Ecto neural progenitor cell (in vitro differentiated cells): ENCODE measurements around the gene AMN.
A peak's percentile ranks its signal among the peaks of the same experiment; 100 is the strongest.

Experiments
- DNase-seq: peaks from one replicate; pipeline ENCODE4 v3.0.0-alpha.2; 2018; ENCODE audit warnings: low spot score

Gene AMN

DNA sequence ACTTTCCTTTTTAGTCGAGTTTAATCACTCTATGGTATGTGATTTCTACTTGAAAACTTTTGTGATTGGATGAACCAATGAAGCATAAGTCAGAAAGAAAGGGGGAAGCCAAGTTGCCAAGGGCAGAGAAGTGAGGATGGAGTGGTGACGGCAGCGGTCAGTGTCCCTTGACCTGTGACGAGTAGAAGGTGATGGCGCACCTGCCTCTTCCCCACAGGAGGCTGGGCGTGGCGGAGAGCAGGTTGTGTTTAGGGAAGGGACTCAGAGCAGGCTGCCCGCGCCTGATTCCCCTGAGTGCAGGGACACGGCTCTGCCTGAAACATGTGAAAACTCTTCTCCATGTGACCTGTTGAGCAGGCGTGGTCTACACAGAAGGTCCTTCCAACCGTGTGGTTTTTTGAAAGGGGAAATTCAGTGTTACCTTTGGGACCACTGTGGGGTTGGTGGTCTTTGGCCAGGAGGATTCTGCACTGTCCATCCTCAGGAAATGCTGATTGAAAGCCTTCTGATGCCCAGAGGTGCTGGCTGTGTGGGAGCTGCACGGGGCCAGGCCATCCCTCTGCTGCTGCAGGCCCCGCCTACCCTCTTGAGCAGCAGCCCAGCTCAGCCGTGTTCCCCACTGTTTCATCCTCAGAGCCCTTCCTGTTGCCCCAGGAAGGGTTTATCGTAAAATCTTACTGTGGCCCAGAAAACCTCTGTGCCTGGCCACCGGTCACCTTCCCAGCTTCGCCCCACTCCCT is 23.5 kb upstream of the AMN start:
- DNase-seq, result no peak

DNA sequence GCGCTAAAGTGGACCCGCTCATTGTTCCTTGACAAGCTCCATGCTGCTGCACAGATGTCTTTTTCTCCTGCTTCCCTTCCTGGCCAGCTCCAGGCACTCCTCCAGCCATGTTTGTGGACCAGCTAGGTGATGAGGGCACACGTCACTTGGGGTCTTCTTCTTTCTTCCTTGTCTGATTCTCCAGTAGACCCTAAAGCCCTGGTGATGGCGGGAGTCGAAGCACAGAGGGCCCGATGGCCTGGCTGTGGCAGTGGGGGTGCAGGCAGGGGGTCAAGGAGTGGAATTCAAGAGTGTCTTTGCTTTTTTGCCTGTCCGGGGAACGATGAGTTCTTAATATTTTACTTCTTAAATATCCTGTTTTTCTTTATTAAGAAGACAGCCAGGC is 23.0 kb upstream of the AMN start:
- no peak for DNase-seq

DNA sequence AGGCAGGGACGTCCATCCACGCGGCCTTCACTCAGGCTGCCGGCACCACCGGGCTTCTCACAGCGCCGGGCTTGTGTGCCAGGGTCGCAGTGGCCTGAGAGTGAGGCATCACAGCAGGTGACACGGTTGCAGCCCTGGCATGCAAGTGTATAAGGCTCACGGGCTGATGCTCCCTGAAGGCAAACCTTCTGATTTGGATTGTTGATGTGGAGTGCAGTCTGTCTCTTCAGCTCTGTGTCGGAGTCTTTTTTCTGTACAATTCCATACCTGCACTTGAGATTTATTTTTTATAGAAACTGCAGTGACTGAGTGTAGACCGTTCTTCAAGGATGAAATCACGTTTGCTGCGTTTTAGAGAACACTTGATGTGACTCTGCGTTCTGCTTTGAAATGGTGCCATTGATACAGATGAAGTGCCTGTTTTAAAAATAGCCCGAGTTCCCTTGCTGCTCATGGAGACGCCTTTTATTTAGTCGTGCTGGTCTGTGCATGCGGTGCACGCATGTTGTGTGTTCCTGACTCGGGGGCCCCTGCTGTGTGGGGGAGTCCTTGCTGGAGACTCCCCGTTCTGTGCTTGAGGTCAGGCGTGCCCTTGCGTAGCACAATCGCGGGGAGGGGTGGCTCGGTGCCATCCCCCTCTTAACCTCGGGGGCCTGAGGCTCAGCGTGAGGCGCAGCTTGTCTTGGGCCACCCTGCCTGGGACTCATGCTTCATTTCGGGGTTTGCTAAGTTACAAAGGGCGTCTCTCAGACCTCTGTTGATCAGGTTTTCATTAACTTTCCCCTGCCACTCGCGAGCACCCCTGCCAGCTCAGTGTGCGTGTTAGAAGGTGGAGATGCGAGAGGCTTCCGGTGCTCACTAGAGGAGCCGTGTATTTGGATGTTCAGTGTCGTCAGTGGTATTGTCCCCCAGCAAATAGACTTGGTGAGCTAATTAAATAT is 21.6 kb upstream of the AMN start:
- no peak for DNase-seq

DNA sequence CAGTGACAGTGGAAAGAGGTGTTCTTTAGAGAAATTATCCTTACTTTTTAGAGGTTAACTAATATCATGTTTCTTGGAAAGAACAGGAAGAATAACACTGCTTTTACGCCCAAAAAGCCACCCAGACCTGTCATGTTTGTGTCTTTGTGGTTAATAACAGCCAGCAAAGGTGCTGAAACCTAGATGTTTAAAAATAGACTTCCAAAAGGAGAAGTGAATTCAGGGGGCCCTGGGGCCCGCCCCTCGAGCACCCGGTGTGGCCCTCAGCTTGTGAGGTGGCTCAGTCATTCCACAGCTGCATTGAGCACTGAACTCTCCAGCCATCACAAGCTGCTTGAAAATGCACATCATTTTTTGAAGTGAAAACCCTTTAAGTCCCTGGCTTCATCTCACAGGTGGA is 20.8 kb upstream of the AMN start:
- DNase-seq, result no peak

DNA sequence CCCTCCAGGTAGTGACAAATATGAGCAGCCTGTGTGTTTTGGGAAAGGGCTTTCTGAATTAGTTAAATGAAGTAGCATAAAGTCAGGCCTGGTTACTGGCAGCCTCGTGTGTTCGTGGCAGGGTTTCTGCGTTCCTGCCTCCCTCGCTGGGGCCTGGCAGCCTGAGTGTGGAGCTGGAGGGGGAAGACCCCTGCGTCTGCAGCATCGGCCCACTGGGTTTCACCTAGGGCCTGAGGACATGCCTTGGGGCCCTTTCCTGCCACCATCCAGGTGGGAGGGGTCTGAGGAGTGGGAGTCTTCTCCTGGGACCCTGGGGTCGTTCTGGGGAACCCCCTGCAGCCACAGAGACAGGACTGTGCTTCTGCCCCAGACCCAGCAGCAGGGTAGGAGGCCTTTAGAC is 20.4 kb upstream of the AMN start:
- no peak for DNase-seq

DNA sequence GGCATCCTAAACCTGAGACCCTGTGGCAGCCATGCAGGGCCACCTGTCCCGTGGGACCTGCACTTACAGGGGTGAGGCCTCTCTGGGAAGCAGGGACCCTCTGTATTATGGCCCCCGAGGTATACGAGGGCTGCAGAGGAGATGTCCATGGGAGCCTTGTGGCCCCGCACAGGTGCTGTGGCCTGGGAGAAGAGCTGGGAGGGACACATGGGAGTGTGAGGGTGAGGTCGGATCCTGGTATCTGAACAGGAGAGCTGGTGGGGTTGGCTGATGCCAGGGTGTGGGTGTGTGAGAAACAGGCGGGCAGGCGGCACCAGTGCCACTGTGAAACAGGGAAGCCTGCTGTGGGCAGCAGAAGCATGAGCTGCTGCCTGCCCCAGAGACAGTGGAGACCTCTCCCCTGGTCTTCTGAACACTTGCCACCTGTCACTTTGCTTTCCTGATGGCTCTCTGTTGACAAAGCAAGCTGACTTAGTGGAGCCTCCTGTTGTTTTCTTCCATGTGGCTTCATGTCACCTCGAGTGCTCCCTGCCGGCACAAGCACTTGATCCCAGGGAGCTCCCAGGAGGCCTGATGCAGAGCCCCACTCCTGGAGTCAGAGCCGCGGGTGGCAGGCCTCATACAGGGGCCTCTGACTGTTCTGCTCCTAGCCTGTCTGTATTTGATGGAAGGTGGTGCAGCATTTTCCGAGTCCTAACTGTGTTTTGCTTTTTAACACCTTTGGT is 19.8 kb upstream of the AMN start:
- no peak for DNase-seq

DNA sequence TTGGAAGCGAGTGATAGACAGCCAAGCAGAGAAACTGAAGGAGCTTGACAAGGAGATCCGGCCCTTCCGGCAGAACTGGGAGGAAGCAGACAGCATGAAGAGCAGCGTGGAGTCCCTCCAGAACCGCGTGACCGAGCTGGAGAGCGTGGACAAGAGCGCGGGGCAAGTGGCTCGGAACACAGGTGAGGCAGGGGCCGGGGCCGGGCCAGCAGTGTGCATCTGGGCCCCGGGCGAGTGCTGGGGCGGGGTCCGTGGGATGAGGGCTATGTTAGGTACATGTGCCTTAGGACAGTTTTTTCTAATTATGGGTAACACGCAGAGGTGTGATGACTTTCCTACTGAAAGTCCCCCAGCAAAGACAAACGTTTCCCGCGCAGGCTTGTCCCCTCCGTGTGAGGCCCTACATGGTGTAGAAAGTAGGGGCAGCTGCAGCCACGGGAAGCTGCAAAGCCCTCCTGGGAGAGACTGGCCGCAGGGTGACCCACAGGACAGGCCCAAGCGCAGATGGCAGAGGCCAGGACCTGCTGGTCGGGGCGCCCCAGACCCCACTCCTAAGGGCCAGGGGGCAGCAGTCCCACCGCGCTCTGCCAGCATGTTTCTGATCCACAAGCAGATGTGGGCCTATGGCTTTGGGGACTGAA is 19.1 kb upstream of the AMN start:
- no peak for DNase-seq

DNA sequence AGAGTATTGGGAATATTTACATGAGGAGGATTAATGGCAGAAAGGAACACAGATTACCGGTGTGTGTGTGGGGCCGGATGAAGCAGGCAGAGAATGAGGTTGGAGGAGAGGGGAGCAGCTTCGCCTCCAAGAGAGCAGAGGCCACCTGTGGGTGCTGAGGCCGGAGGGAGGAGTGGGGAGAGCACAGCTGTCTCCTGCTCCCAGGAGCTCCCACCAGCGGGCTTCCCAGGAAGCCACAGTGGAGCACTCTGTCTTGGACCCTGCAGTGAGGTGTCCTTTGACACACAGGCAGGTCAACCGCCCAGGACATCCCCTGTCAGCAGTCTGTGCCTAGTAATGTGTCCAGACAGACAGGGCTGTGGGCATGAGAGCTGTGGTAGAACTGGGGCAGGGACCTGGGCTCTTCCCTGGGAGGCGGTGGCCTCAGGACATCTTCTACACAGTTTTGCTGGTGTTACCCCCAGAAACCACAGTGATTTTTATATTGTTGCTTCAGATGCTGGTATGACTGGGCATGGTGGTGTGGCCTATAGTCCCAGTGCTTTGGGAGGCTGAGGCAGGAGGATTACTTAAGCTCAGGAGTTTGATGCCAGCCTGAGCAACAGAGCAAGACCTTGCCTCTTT is 18.5 kb upstream of the AMN start:
- no peak for DNase-seq

DNA sequence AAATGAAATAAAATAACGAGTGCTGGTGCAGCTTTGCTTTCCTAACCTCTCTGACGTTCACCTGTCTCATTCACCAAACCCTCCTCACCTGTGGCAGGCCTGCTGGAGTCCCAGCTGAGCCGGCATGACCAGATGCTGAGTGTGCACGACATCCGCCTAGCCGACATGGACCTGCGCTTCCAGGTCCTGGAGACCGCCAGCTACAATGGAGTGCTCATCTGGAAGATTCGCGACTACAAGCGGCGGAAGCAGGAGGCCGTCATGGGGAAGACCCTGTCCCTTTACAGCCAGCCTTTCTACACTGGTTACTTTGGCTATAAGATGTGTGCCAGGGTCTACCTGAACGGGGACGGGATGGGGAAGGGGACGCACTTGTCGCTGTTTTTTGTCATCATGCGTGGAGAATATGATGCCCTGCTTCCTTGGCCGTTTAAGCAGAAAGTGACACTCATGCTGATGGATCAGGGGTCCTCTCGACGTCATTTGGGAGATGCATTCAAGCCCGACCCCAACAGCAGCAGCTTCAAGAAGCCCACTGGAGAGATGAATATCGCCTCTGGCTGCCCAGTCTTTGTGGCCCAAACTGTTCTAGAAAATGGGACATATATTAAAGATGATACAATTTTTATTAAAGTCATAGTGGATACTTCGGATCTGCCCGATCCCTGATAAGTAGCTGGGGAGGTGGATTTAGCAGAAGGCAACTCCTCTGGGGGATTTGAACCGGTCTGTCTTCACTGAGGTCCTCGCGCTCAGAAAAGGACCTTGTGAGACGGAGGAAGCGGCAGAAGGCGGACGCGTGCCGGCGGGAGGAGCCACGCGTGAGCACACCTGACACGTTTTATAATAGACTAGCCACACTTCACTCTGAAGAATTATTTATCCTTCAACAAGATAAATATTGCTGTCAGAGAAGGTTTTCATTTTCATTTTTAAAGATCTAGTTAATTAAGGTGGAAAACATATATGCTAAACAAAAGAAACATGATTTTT is 17.1 kb upstream of the AMN start:
- DNase-seq, result no peak

DNA sequence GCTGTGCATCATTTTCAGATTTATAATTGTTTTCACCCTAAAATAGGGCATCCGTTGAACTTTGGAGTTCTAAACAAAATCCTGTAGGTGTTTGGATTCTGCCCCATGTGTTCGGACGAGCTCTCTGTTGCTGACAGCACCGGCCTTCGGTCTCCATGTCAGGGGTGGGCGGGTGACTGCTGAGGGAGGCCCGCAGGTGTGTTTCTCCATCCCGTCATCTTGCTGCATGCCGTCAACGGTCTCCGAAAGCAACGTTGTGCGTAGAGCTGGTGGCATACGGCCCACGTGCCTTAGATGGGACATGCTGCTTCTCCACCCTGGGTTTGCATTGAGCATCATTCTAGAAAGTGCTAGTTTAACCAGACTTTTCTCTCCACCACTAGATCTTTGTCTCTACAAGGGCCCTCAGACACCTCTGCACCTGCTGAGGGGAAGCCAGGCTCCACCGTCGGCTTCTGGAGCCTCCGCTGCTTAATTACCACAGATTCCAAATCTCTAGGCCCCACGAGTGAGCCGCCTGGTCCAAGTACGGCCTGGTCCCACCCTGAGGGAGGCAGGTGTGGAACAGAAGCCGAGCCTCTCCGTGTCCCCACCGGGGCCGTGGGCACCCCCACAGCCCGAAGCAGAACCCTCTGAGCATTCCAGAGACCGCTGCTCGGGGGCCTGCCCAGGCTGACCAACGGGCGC is 15.7 kb upstream of the AMN start:
- no peak for DNase-seq

- no peak for DNase-seq
Observed at GRCh38 chr14:102907303-102907844, 15.1 kb upstream of the AMN start.

DNA sequence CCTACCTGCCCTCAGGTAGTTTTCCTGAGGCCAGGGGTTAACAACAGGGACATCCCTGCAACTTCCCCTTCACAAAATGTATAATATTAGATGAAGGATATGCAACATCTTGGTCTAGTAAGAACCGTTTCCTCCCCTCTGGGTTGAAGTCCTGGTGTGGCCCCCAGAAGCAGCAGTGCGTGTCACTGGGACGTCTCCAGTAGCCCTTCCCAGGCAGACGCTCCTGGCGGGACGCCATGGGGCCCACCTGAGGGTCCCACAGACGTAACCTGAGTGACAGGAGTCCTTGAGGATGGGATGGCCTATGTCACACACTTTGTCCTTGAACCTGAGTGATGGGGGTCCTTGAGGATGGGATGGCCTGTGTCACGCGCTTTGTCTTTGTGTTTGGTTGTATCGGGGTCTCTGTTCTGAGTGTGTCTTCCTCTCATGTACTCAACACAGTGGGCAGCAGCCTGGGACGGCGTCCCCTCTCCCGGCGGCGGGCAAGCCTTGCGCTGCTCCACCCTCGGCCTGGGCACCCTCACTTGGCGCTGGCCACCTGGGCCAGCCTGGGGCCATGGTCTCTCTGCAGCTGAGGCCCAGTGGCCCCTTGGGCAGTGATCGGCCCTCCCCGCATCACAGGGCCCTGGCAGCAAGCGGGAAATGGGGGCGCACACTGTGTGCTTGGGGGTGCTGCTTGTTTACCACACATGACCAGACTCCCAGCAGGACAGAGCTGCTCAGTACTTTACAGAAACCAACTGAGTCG is 14.3 kb upstream of the AMN start:
- no peak for DNase-seq

DNA sequence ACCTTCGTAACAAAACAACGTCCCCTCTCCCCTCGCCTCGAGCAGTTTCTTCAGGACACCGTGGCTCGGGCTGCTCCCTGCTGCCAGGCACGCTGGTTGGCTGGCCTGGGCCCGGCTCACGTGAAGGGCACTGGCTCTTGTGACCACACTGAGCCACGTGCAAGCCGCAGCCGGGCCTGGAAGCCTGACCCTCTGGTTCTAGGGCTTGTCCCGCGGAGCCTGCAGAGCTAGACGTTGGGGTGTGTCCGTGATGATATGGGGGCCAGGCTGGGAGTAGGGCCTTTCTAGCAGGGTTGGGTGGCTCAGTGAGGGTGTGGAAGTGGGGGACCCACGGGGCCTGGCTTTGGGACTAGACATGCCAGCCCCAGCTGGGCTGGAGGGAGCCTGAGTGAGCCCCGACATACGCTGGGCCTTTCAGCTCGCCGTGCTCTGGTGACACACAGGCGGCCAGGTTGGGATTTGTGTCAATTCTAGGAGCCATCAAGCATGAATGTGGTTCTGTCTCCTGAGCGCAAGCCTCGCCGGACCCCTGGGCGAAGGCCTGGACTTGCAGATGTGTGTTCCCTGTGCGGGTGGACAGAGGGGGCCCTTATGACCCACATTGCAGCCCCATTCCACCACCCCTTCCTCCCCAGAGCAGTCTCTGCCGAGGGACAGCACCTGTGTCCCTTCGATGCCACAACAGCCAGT is 13.6 kb upstream of the AMN start:
- DNase-seq, result peak; percentile 37

DNA sequence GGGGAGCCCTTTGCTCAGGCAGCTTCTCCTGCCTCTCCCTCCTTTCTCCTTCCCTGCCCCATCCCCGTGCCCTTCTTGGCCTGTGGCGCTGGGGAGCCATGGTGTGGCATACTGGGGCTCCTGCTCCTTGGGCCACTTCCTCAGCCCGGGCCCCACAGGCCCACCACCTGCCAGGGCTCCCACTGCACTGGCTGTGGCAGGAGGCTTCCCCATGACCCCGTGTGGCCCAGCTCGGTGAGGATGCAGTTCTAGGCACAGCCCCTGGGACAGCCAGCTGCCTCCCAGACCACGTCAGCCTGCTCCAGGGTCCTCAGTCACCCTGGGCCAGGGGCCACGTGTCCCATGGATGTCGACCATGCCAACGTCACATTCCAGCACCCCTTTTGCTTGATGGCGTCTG is 13.0 kb upstream of the AMN start:
- DNase-seq, result peak; percentile 43

- DNase-seq, result no peak
Observed at GRCh38 chr14:102909911-102910310, 12.6 kb upstream of the AMN start.

- DNase-seq, result no peak
Observed at GRCh38 chr14:102910442-102910841, 12.0 kb upstream of the AMN start.

DNA sequence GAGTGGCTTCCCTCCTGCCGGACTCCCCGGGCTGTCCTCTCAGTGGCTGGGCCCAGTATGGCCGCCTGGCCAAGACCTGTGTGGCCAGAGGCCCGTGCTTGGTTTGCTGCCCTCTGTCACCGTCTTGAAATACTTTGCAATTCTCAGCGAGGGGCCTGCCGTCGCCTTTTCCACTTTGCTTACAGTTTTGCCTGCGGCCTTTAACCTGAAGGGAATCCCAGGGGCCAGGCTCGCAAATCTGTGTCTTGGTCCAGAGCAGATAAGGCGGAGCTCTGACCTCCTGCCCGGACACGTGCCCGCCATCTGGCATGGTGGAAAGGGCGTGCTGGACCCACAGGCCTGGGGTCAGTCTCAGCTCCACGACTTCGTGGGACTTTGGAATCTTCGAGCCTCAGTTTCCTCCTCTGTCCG is 10.9 kb upstream of the AMN start:
- DNase-seq, result peak; percentile 39
